Natural killer cell (primary cell): ENCODE measurements around the gene NR1H2. TPM values are rescaled to one million over a fixed set of nuclear protein-coding genes. Genes with fewer than 3 reads are reported as not detected.

Experiments used
- ATAC-seq, 3 donors: fragments of 150-1000 bp in 2 of 3; fragments of 200-7000 bp in 1 of 3; cut with Tn5 transposase; 1 replicate in 1 of 3; 2 replicates in 2 of 3; pipeline ENCODE4 v1.10.0; 2021; ENCODE audit warnings: mild to moderate bottlenecking in 2 of 3, moderate library complexity in 2 of 3
- DNase-seq, 2 donors: peaks; one replicate each; pipeline versions ENCODE4 v3.0.0 to v3.0.0-alpha.2; 2013 to 2021; ENCODE audit warnings: mixed read lengths in 1 of 2
- H3K27ac ChIP-seq: one replicate; pipeline ENCODE4 v1.5.1; 2013; ENCODE audit warnings: mild to moderate bottlenecking, low read length
- H3K27me3 ChIP-seq: one replicate; pipeline ENCODE4 v1.6.1; 2013; ENCODE audit warnings: low read length; ENCODE audit not compliant: control insufficient read depth, insufficient read depth
- H3K36me3 ChIP-seq: one replicate; pipeline ENCODE4 v1.6.1; 2013; ENCODE audit warnings: low read length; ENCODE audit not compliant: control insufficient read depth, insufficient read depth
- H3K4me1 ChIP-seq: one replicate; pipeline ENCODE4 v1.6.1; 2013; ENCODE audit warnings: low read length; ENCODE audit not compliant: control insufficient read depth, insufficient read depth
- H3K4me3 ChIP-seq: one replicate; pipeline ENCODE4 v1.5.1; 2013; ENCODE audit warnings: low read length
- H3K9me3 ChIP-seq: one replicate; pipeline ENCODE4 v1.6.1; 2013; ENCODE audit warnings: low read length; ENCODE audit not compliant: control insufficient read depth, insufficient read depth
- H3K27ac Mint-ChIP-seq, 2 donors: one replicate each; pipeline ENCODE4 v1.8.0; 2022; ENCODE audit warnings: mild to moderate bottlenecking in 2 of 2, mixed read lengths in 2 of 2, moderate library complexity in 1 of 2
- H3K27me3 Mint-ChIP-seq, 2 donors: one replicate each; pipeline ENCODE4 v1.8.0; 2022; ENCODE audit warnings: low read depth in 2 of 2, mixed read lengths in 2 of 2
- H3K36me3 Mint-ChIP-seq: one replicate; pipeline ENCODE4 v1.8.0; 2022; ENCODE audit warnings: mixed read lengths
- H3K4me1 Mint-ChIP-seq, 2 donors: one replicate each; pipeline ENCODE4 v1.8.0; 2022; ENCODE audit warnings: mixed read lengths in 2 of 2
- H3K4me3 Mint-ChIP-seq: one replicate; pipeline ENCODE4 v1.8.0; 2022; ENCODE audit warnings: mild to moderate bottlenecking, moderate library complexity, mixed read lengths
- H3K9me3 Mint-ChIP-seq, 2 donors: one replicate each; pipeline ENCODE4 v1.8.0; 2022; ENCODE audit warnings: mixed read lengths in 2 of 2
- CTCF ChIP-seq: fragments of 200-600 bp; IDR thresholded peaks from one replicate; pipeline ENCODE4 v1.8.0; 2022; ENCODE audit warnings: antibody characterized with exemption
- WGBS: methylation state at CpG from one replicate; pipeline ENCODE4 v1.1.7; 2013; ENCODE audit warnings: missing lambda C conversion rate; ENCODE audit not compliant: insufficient coverage; 5-methylcytosine and 5-hydroxymethylcytosine counted together
- intact Hi-C: fragments of 100-400 bp; cut with micrococcal nuclease; formaldehyde crosslinking; loops from one replicate; pipeline ENCODE4 v1.14.2; 2022
- total RNA-seq, 4 donors: library from RNA; stranded (reverse); fragments of 120-200 nt in 1 of 4; gene quantifications; one replicate each; pipeline versions ENCODE4 v1.2.3 to v1.2.4, GENCODE V29; 2013 to 2022

NR1H2 gene
- total RNA-seq, 3 donors from 2014 or later (not counting 1 experiment from before 2014, with no cell fraction given), result 185 to 217 (median 211) TPM

- no peak for TF ChIP-seq CTCF
- H3K27me3 Mint-ChIP-seq, result peaks cover 51 to 60% of the 10 kb centered on the region in 2 donors
- peaks cover 75% of the 10 kb centered on the region for H3K4me1 ChIP-seq
- 3% methylated on average over 48 of the region's 48 CpGs for WGBS
- H3K36me3 Mint-ChIP-seq, result peaks cover 22% of the 10 kb centered on the region
- peak overlapping the region; percentile 71 for H3K4me3 Mint-ChIP-seq
- no peaks in the 10 kb centered on the region for H3K36me3 ChIP-seq
- H3K27ac ChIP-seq, result no peak overlapping the region
- peaks cover 49 to 71% of the 10 kb centered on the region in 2 donors for H3K4me1 Mint-ChIP-seq
- DNase-seq (peak; percentile 68 to 88), ATAC-seq (peak; percentile 65 to 67 (median 66))
- H3K27me3 ChIP-seq, result peaks cover 52% of the 10 kb centered on the region
- H3K27ac Mint-ChIP-seq, result peak overlapping the region; percentile 45 to 67
- intact Hi-C loops, result no loop called here
- H3K9me3 ChIP-seq, result peaks cover 17% of the 10 kb centered on the region
- peaks cover 3 to 4% of the 10 kb centered on the region in 2 donors for H3K9me3 Mint-ChIP-seq
- peak overlapping the region; percentile 15 for H3K4me3 ChIP-seq
These were observed 45.7 kb upstream of the NR1H2 start for GRCh38 chr19:50330365-50331078.

- H3K4me3 ChIP-seq, result peak overlapping the region; percentile 15
- no peak overlapping the region for H3K27ac ChIP-seq
- peaks cover 44% of the 10 kb centered on the region for H3K27me3 ChIP-seq
- peaks cover 67% of the 10 kb centered on the region for H3K4me1 ChIP-seq
- peaks cover 49 to 72% of the 10 kb centered on the region in 2 donors for H3K4me1 Mint-ChIP-seq
- TF ChIP-seq CTCF, result no peak
- intact Hi-C loops, result no loop called here
- peaks cover 3 to 4% of the 10 kb centered on the region in 2 donors for H3K9me3 Mint-ChIP-seq
- H3K27me3 Mint-ChIP-seq, result peaks cover 55 to 63% of the 10 kb centered on the region in 2 donors
- H3K27ac Mint-ChIP-seq, result peak overlapping the region in 1 of 2 donors; percentile 67
- H3K4me3 Mint-ChIP-seq, result peak overlapping the region; percentile 61
- no peak for ATAC-seq
- H3K36me3 Mint-ChIP-seq, result peaks cover 22% of the 10 kb centered on the region
- H3K9me3 ChIP-seq, result peaks cover 14% of the 10 kb centered on the region
- DNase-seq, result no peak
- no peaks in the 10 kb centered on the region for H3K36me3 ChIP-seq
- 18% methylated on average over 10 of the region's 10 CpGs for WGBS
These were observed 44.9 kb upstream of the NR1H2 start for GRCh38 chr19:50331221-50331993.

- Histone ChIP-seq H3K27ac (no peak overlapping the region), H3K4me3 (no peak overlapping the region), H3K4me1 (peaks cover 65% of the 10 kb centered on the region), H3K9me3 (peaks cover 14% of the 10 kb centered on the region), H3K36me3 (no peaks in the 10 kb centered on the region), H3K27me3 (peaks cover 39% of the 10 kb centered on the region)
- Mint-ChIP-seq H3K36me3 (peaks cover 18% of the 10 kb centered on the region), H3K27me3 (peaks cover 50 to 58% of the 10 kb centered on the region in 2 donors), H3K9me3 (peaks cover 3 to 4% of the 10 kb centered on the region in 2 donors), H3K4me1 (peaks cover 45 to 67% of the 10 kb centered on the region in 2 donors), H3K27ac (peak overlapping the region in 1 of 2 donors; percentile 67), H3K4me3 (peak overlapping the region; percentile 41)
- ATAC-seq, result no peak
- intact Hi-C loops, result no loop called here
- no peak for TF ChIP-seq CTCF
- DNase-seq, result no peak
- WGBS, result 33% methylated on average over 1 of the region's 2 CpGs
These were observed 44.3 kb upstream of the NR1H2 start for GRCh38 chr19:50331994-50332243.
